IMR-90 (cell line): ENCODE data around the gene BET1. TPM values are rescaled to one million over a fixed set of nuclear protein-coding genes. Genes with fewer than 3 reads are reported as not detected.

Source experiments
- ATAC-seq: fragments of 200-7000 bp; cut with Tn5 transposase; 2 replicates; pipeline ENCODE4 v1.9.1; 2020; ENCODE audit warnings: low read depth, mild to moderate bottlenecking, moderate library complexity
- BruUV-seq: library from RNA; stranded (reverse); fragments of 400-500 nt; replicated peaks from 2 replicates; lab custom pipeline; 2021; lab: Mats Ljungman, UMichigan
- CTCF ChIA-PET: fragments of 300-600 bp; formaldehyde crosslinking; extraction: SDS; loops from one replicate; lab custom pipeline; 2021; ENCODE audit warnings: antibody characterized with exemption; lab: Yijun Ruan, JAX
- POLR2A ChIA-PET: fragments of 300-600 bp; sonication (Branson Sonifier 250); formaldehyde crosslinking; loops from one replicate; lab custom pipeline; 2022; ENCODE audit warnings: antibody characterized with exemption; ENCODE audit not compliant: unreplicated experiment; lab: Charles Lee
- DNase-seq: peaks from one replicate; pipeline ENCODE4 v3.0.0; 2013
- H2AFZ ChIP-seq: replicated peaks from 2 replicates; pipeline ENCODE3; 2013; ENCODE audit warnings: low read length, mild to moderate bottlenecking; ENCODE audit not compliant: poor library complexity
- H2AK5ac ChIP-seq: 2 replicates; pipeline ENCODE4 v1.6.1; 2013; ENCODE audit warnings: low read depth, low read length, inconsistent platforms
- H2AK9ac ChIP-seq: replicated peaks from 2 replicates; pipeline ENCODE3; 2013; ENCODE audit warnings: mild to moderate bottlenecking, low read depth, low read length, moderate library complexity; ENCODE audit not compliant: poor library complexity
- H2BK120ac ChIP-seq: 2 replicates; pipeline ENCODE4 v1.6.1; 2013; ENCODE audit warnings: low read depth, low read length, inconsistent platforms
- H2BK15ac ChIP-seq: 3 replicates; pipeline ENCODE4 v1.6.1; 2013; ENCODE audit warnings: low read depth, low read length, inconsistent platforms
- H2BK20ac ChIP-seq: 2 replicates; pipeline ENCODE4 v1.6.1; 2013; ENCODE audit warnings: low read depth, mild to moderate bottlenecking, inconsistent platforms, low read length, moderate library complexity
- H2BK5ac ChIP-seq: 2 replicates; pipeline ENCODE4 v1.6.1; 2013; ENCODE audit warnings: mild to moderate bottlenecking, low read depth, low read length, inconsistent platforms; ENCODE audit not compliant: poor library complexity, severe bottlenecking
- H3K14ac ChIP-seq: replicated peaks from 2 replicates; pipeline ENCODE4 v1.6.1; 2013; ENCODE audit warnings: low read depth, low read length, inconsistent platforms
- H3K18ac ChIP-seq: 2 replicates; pipeline ENCODE4 v1.6.1; 2013; ENCODE audit warnings: low read depth, low read length, control low read depth
- H3K23ac ChIP-seq: 2 replicates; pipeline ENCODE4 v1.6.1; 2013; ENCODE audit warnings: low read depth, low read length, inconsistent platforms
- H3K27ac ChIP-seq: 2 replicates; pipeline ENCODE4 v1.5.1; 2013; ENCODE audit warnings: mild to moderate bottlenecking, control low read depth, low read length; ENCODE audit not compliant: insufficient read depth
- H3K27me3 ChIP-seq: 2 replicates; pipeline ENCODE4 v1.6.1; 2013; ENCODE audit warnings: low read length; ENCODE audit not compliant: control insufficient read depth, insufficient read depth
- H3K36me3 ChIP-seq: 2 replicates; pipeline ENCODE4 v1.6.1; 2013; ENCODE audit warnings: low read length, mixed read lengths; ENCODE audit not compliant: control insufficient read depth, insufficient read depth
- H3K4ac ChIP-seq: 2 replicates; pipeline ENCODE4 v1.6.1; 2013; ENCODE audit warnings: low read depth, low read length, inconsistent platforms
- H3K4me1 ChIP-seq: 2 replicates; pipeline ENCODE4 v1.6.1; 2013; ENCODE audit warnings: low read length, mixed read lengths; ENCODE audit not compliant: control insufficient read depth, insufficient read depth
- H3K4me2 ChIP-seq: 2 replicates; pipeline ENCODE4 v1.6.1; 2013; ENCODE audit warnings: low read depth, mild to moderate bottlenecking, control low read depth, low read length, moderate library complexity
- H3K4me3 ChIP-seq: 2 replicates; pipeline ENCODE4 v1.5.1; 2013; ENCODE audit warnings: low read depth, mild to moderate bottlenecking, control low read depth, low read length, moderate library complexity; ENCODE audit not compliant: insufficient read depth
- H3K56ac ChIP-seq: 2 replicates; pipeline ENCODE4 v1.6.1; 2013; ENCODE audit warnings: low read length, inconsistent platforms; ENCODE audit not compliant: insufficient read depth; ENCODE audit errors: extremely low read depth
- H3K79me1 ChIP-seq, 2 experiments: 2 replicates each; pipeline ENCODE4 v1.6.1; 2013; ENCODE audit warnings: low read length in 2 of 2, inconsistent platforms in 1 of 2, low read depth in 1 of 2
- H3K9ac ChIP-seq: 2 replicates; pipeline ENCODE4 v1.6.1; 2013; ENCODE audit warnings: low read depth, low read length, control low read depth
- H3K9me1 ChIP-seq: 2 replicates; pipeline ENCODE4 v1.6.1; 2013; ENCODE audit warnings: low read length, inconsistent platforms; ENCODE audit not compliant: insufficient read depth
- H3K9me3 ChIP-seq: 2 replicates; pipeline ENCODE4 v1.6.1; 2013; ENCODE audit warnings: low read length; ENCODE audit not compliant: control insufficient read depth, insufficient read depth
- H4K20me1 ChIP-seq: 2 replicates; pipeline ENCODE4 v1.6.1; 2013; ENCODE audit warnings: low read length, inconsistent platforms; ENCODE audit not compliant: insufficient read depth
- H4K5ac ChIP-seq: 2 replicates; pipeline ENCODE4 v1.6.1; 2013; ENCODE audit warnings: mild to moderate bottlenecking, low read depth, low read length, control low read depth
- H4K8ac ChIP-seq, 2 experiments: 2 replicates each; pipeline ENCODE4 v1.6.1; 2013; ENCODE audit warnings: low read depth in 2 of 2, low read length in 2 of 2, control low read depth in 1 of 2, inconsistent platforms in 1 of 2
- H4K91ac ChIP-seq: 2 replicates; pipeline ENCODE4 v1.6.1; 2013; ENCODE audit warnings: low read depth, low read length, inconsistent platforms; ENCODE audit not compliant: insufficient read depth
- BHLHE40 ChIP-seq: fragments of 150-350 bp; IDR thresholded peaks from 2 replicates; pipeline ENCODE4 v1.6.1; 2016; ENCODE audit warnings: mild to moderate bottlenecking, low read depth, low read length
- CHD1 ChIP-seq: IDR thresholded peaks from 2 replicates; pipeline ENCODE4 v1.6.1; 2012; ENCODE audit warnings: low read depth, low read length, improper control_type of control experiment
- CTCF ChIP-seq: conservative IDR thresholded peaks from 2 replicates; pipeline ENCODE4 v1.5.1; 2012; ENCODE audit warnings: mild to moderate bottlenecking, low read depth, low read length, improper control_type of control experiment
- FOS ChIP-seq: fragments of 150-350 bp; IDR thresholded peaks from 2 replicates; pipeline ENCODE4 v1.6.1; 2016; ENCODE audit warnings: low read depth, low read length
- MAFK ChIP-seq: IDR thresholded peaks from 2 replicates; pipeline ENCODE4 v1.6.1; 2012; ENCODE audit warnings: low read depth, low read length, improper control_type of control experiment
- MAZ ChIP-seq: IDR thresholded peaks from 2 replicates; pipeline ENCODE4 v1.6.1; 2012; ENCODE audit warnings: low read depth, mild to moderate bottlenecking, low read length, improper control_type of control experiment, moderate library complexity, borderline replicate concordance
- MXI1 ChIP-seq: IDR thresholded peaks from 2 replicates; pipeline ENCODE4 v1.6.1; 2012; ENCODE audit warnings: low read depth, mild to moderate bottlenecking, low read length, moderate library complexity, borderline replicate concordance
- NFE2L2 ChIP-seq: fragments of 150-350 bp; IDR thresholded peaks from 2 replicates; pipeline ENCODE4 v1.6.1; 2016; ENCODE audit warnings: low read depth, mild to moderate bottlenecking, low read length
- POLR2A ChIP-seq: IDR thresholded peaks from 2 replicates; pipeline ENCODE4 v1.6.1; 2012; ENCODE audit warnings: mild to moderate bottlenecking, low read depth, low read length
- RAD21 ChIP-seq: IDR thresholded peaks from 2 replicates; pipeline ENCODE4 v1.6.1; 2012; ENCODE audit warnings: low read length, improper control_type of control experiment
- RCOR1 ChIP-seq: IDR thresholded peaks from 2 replicates; pipeline ENCODE4 v1.6.1; 2012; ENCODE audit warnings: mild to moderate bottlenecking, low read length, improper control_type of control experiment; ENCODE audit not compliant: insufficient replicate concordance
- RFX5 ChIP-seq: IDR thresholded peaks from 2 replicates; pipeline ENCODE4 v1.8.0; 2012; ENCODE audit warnings: low read depth, mild to moderate bottlenecking, low read length, moderate library complexity
- USF2 ChIP-seq: fragments of 150-350 bp; IDR thresholded peaks from 2 replicates; pipeline ENCODE4 v1.6.1; 2017; ENCODE audit warnings: mild to moderate bottlenecking, antibody characterized with exemption, low read length, low read depth
- WGBS, 2 experiments: methylation state at CpG; one replicate each; pipeline versions ENCODE4 v1.1.5 to v1.1.7; 2013; ENCODE audit warnings: missing lambda C conversion rate in 2 of 2; ENCODE audit not compliant: insufficient read length in 1 of 2; ENCODE audit errors: extremely low coverage in 2 of 2; 5-methylcytosine and 5-hydroxymethylcytosine counted together
- dilution Hi-C: fragments of 300-500 bp; cut with HindIII; formaldehyde crosslinking; loops from one replicate; pipeline ENCODE4 v1.14.3; 2018; ENCODE audit warnings: low sequenced_read_pairs; ENCODE audit not compliant: unreplicated experiment
- in situ Hi-C: fragments of 300-500 bp; cut with MboI; formaldehyde crosslinking; loops from 3 replicates; pipeline ENCODE4 v1.14.3; 2019; ENCODE audit warnings: low sequenced_read_pairs, inconsistent platforms, mixed read lengths
- intact Hi-C: fragments of 100-400 bp; cut with micrococcal nuclease; formaldehyde crosslinking; loops from 2 replicates; pipeline ENCODE4 v1.10.0; 2022
- polyA plus RNA-seq, 3 experiments: library from polyadenylated mRNA; depleted of rRNA; stranded (reverse); fragments of >200 nt; gene quantifications; 2 replicates each; pipeline ENCODE4 v1.2.3, GENCODE V29; 2012; ENCODE audit warnings: low replicate concordance in 1 of 3
- total RNA-seq: library from RNA; depleted of rRNA; stranded (reverse); fragments of >200 nt; gene quantifications from 2 replicates; pipeline ENCODE4 v1.2.3, GENCODE V29; 2012
- TF ChIP-seq, protein P1 (sequence below): fragments of 150-350 bp; IDR thresholded peaks from 2 replicates; pipeline ENCODE4 v1.6.1; 2016; ENCODE audit warnings: low read depth, mild to moderate bottlenecking, low read length, moderate library complexity, borderline replicate concordance

The BET1 gene
- total and polyA plus RNA-seq, 2 of the 4 experiments (the other 2 are of a cell fraction), result 9.9 to 33.2 TPM

GRCh38 chr7:93981480-93981874, 22.7 kb downstream of the BET1 start:
- Histone ChIP-seq H2BK20ac (no peak overlapping the region), H3K56ac (no peak overlapping the region), H3K27ac (no peak overlapping the region), H3K4me3 (no peak overlapping the region), H4K5ac (no peak overlapping the region), H4K91ac (no peak overlapping the region), H3K23ac (no peak overlapping the region), H3K79me1 (no peaks in the 10 kb centered on the region), H3K9me3 (no peaks in the 10 kb centered on the region), H2BK120ac (no peak overlapping the region), H2BK15ac (no peak overlapping the region), H3K14ac (no peak overlapping the region), H2AK9ac (no peak overlapping the region), H3K27me3 (no peaks in the 10 kb centered on the region), H4K20me1 (no peaks in the 10 kb centered on the region), H3K18ac (peak overlapping the region; percentile 60; the same call in 1 of the 2 replicates), H4K8ac (peak overlapping the region in 1 of 2 experiments; percentile 65; a peak in 1 of 4 replicates), H3K4me2 (no peak overlapping the region), H2BK5ac (no peak overlapping the region), H3K9ac (no peak overlapping the region), H3K36me3 (no peaks in the 10 kb centered on the region), H2AFZ (no peak overlapping the region), H3K4ac (no peak overlapping the region), H3K4me1 (peaks cover 4% of the 10 kb centered on the region; the same call in 1 of the 2 replicates), H2AK5ac (0 out of 2 replicates have a peak overlapping the region, but pooled peaks have one; percentile 49), H3K9me1 (0 out of 2 replicates have a peak, but pooled peaks cover 2% of the 10 kb centered on the region)
- CTCF ChIA-PET, result interaction anchor here (0.6 kb wide), 2 partner anchors 386 to 614 kb away, joined by 3 read pairs; no protein-coding TSS in a partner anchor
- TF ChIP-seq RAD21, result no peak
- TF ChIP-seq CTCF, result no peak
- TF ChIP-seq MAFK, result no peak
- TF ChIP-seq POLR2A, result no peak
- no peak for TF ChIP-seq CHD1
- TF ChIP-seq MXI1, result no peak
- no peak for TF ChIP-seq RCOR1
- TF ChIP-seq, protein P1, sequence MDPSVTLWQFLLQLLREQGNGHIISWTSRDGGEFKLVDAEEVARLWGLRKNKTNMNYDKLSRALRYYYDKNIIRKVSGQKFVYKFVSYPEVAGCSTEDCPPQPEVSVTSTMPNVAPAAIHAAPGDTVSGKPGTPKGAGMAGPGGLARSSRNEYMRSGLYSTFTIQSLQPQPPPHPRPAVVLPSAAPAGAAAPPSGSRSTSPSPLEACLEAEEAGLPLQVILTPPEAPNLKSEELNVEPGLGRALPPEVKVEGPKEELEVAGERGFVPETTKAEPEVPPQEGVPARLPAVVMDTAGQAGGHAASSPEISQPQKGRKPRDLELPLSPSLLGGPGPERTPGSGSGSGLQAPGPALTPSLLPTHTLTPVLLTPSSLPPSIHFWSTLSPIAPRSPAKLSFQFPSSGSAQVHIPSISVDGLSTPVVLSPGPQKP, result no peak
- no peak for TF ChIP-seq BHLHE40
- TF ChIP-seq FOS, result no peak
- no peak for TF ChIP-seq NFE2L2
- no peak for TF ChIP-seq RFX5
- TF ChIP-seq MAZ, result no peak
- TF ChIP-seq USF2, result no peak
- no TSS peak for BruUV-seq
- dilution Hi-C loops (no loop called here), in situ Hi-C loops (no loop called here), intact Hi-C loops (loop anchor here (10.0 kb wide), 1 partner anchor 177 kb away; no protein-coding TSS in a partner anchor)
- POLR2A ChIA-PET, result no interaction called here
- DNase-seq, result no peak
- peak; percentile 14; the same call in 1 of the 2 replicates for ATAC-seq
- WGBS, 2 experiments, result 60% methylated on average over 1 of the region's 2 CpGs; no CpG with 5 or more reads in 1 of the 2 experiments
